GM20000 (cell line): ENCODE measurements around the gene RDH5.

Experiments used
- DNase-seq: peaks from one replicate; pipeline ENCODE4 v3.0.0; 2012; ENCODE audit warnings: low spot score
- CTCF ChIP-seq: IDR thresholded peaks from 2 replicates; pipeline ENCODE4 v1.5.1; 2012; ENCODE audit warnings: mild to moderate bottlenecking, control low read depth; ENCODE audit errors: extremely low read depth, missing control alignments

Gene RDH5

GRCh38 chr12:55727643-55728185 lies 7.5 kb downstream of the RDH5 start:
- DNase-seq = no peak
- TF ChIP-seq CTCF = no peak

- TF ChIP-seq CTCF = no peak
- DNase-seq = no peak
Observed at GRCh38 chr12:55728186-55728938, 8.2 kb downstream of the RDH5 start.

- TF ChIP-seq CTCF = no peak
- peak; percentile 98 for DNase-seq
Observed at GRCh38 chr12:55728939-55729818, 9.0 kb downstream of the RDH5 start, which contains the start of gene CD63. Gene CD63 (minus strand): TSS chr12:55729009. CDS start chr12:55728341, 668 bp downstream.

- no peak for TF ChIP-seq CTCF
- DNase-seq = peak; percentile 75
Observed at GRCh38 chr12:55729819-55730818, 9.9 kb downstream of the RDH5 start.

- no peak for TF ChIP-seq CTCF
Observed at GRCh38 chr12:55732288-55732687, 12.1 kb downstream of the RDH5 start.

GRCh38 chr12:55733021-55733555 lies 12.9 kb downstream of the RDH5 start:
- TF ChIP-seq CTCF = no peak
- no peak for DNase-seq

More at GRCh38 chr12:55732288-55732687, 12.1 kb downstream of the RDH5 start:
- DNase-seq = no peak
